ENCODE measurements around the gene MMP28.

DNA sequence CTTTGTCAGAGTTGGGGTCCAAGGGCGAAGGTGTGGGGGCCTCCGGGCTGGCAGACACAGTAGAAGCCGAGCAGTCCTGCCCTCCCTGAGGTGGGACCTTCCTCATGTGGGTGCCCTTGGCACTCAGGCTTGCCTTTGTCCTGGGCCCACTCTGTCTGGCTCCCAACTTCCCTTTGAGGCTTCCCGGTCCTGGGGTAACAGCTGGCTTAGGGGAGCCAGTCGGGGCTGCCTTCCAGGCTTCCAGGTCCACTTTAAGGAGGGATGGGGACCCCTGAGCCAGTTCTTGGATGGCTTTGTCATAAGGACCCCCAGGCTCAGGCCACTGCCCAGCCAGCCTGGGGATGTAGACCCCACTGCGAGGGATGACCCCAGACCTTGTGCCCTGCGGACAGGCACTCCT is 50.2 kb downstream of the MMP28 start:
- TF ChIP-seq ELF4 (IDR thresholded peaks at IDR 0.05) (no peak), SP1 (IDR thresholded peaks at IDR 0.05) (no peak), ARNT (IDR thresholded peaks at IDR 0.05) (no peak), ZNF384 (IDR thresholded peaks at IDR 0.05) (no peak), CTBP1 (IDR thresholded peaks at IDR 0.05; ENCODE audit: borderline replicate concordance) (no peak), TARDBP (IDR thresholded peaks at IDR 0.05) (no peak), NFRKB (IDR thresholded peaks at IDR 0.05) (no peak), BHLHE40 (IDR thresholded peaks at IDR 0.05; ENCODE audit: borderline replicate concordance) (no peak)
